ENCODE data around the gene MELTF.
"Not testable (repeated sequence)": the region's sequence is repeated elsewhere in the genome, so short reads cannot be mapped to it uniquely, and the experiment has no call there.

GRCh38 chr3:197034778-197035177, 5.2 kb upstream of the MELTF start:
- not testable (repeated sequence) for TF ChIP-seq CTCF (IDR thresholded peaks at IDR 0.05; ENCODE audit: low read depth, low read length); EZH2phosphoT487 (IDR thresholded peaks at IDR 0.05; ENCODE audit: low read depth)

Measured in OCI-LY3 (cell line).